Osteoblast (primary cell): Measurements from ENCODE around the gene RPL15. TPM values are rescaled to one million over a fixed set of nuclear protein-coding genes. Genes with fewer than 3 reads are reported as not detected.

Source experiments
- DNase-seq: peaks from one replicate; pipeline ENCODE4 v3.0.0; 2011; ENCODE audit warnings: low spot score, mixed read lengths; ENCODE audit not compliant: insufficient read length; ENCODE audit errors: missing footprints
- H2AFZ ChIP-seq: 2 replicates; pipeline ENCODE4 v1.6.0; 2011; ENCODE audit warnings: mild to moderate bottlenecking, low read length
- H3K27ac ChIP-seq: 2 replicates; pipeline ENCODE4 v1.5.1; 2011; ENCODE audit warnings: mild to moderate bottlenecking, low read depth, low read length, moderate library complexity
- H3K27me3 ChIP-seq: 2 replicates; pipeline ENCODE4 v1.6.0; 2012; ENCODE audit warnings: mild to moderate bottlenecking, control low read depth, inconsistent platforms, low read length, moderate library complexity; ENCODE audit not compliant: insufficient read depth
- H3K36me3 ChIP-seq: 2 replicates; pipeline ENCODE4 v1.5.1; 2011; ENCODE audit warnings: mild to moderate bottlenecking, low read length, control low read depth, moderate library complexity; ENCODE audit not compliant: insufficient read depth
- H3K4me1 ChIP-seq: 2 replicates; pipeline ENCODE4 v1.5.1; 2011; ENCODE audit warnings: mild to moderate bottlenecking, low read length, control low read depth, moderate library complexity; ENCODE audit not compliant: insufficient read depth
- H3K4me2 ChIP-seq: 2 replicates; pipeline ENCODE4 v1.6.0; 2011; ENCODE audit warnings: mild to moderate bottlenecking, low read length; ENCODE audit not compliant: insufficient read depth
- H3K4me3 ChIP-seq: fragments of 200-600 bp; sonication (generic); 3 replicates; pipeline ENCODE4 v1.5.1; 2012; ENCODE audit warnings: mild to moderate bottlenecking, low read length, inconsistent platforms; ENCODE audit not compliant: insufficient read depth
- H3K79me2 ChIP-seq: 2 replicates; pipeline ENCODE4 v1.6.0; 2012; ENCODE audit warnings: mild to moderate bottlenecking, low read length, control low read depth, inconsistent platforms; ENCODE audit not compliant: insufficient read depth
- H3K9me3 ChIP-seq: 2 replicates; pipeline ENCODE4 v1.5.1; 2011; ENCODE audit warnings: low read depth, low read length, control low read depth
- H4K20me1 ChIP-seq: 2 replicates; pipeline ENCODE4 v1.6.0; 2012; ENCODE audit warnings: mild to moderate bottlenecking, low read length, control low read depth; ENCODE audit not compliant: insufficient read depth
- CTCF ChIP-seq: IDR thresholded peaks from 2 replicates; pipeline ENCODE4 v1.5.1; 2011; ENCODE audit warnings: mild to moderate bottlenecking, low read depth, low read length, moderate library complexity; ENCODE audit errors: extremely low read depth
- total RNA-seq: library from RNA; depleted of rRNA; stranded (reverse); fragments of >200 nt; gene quantifications from 2 replicates; pipeline ENCODE4 v1.2.3, GENCODE V29; 2012

RPL15 gene
- total RNA-seq, 1 donor, result 1,871 TPM

GRCh38 chr3:23926246-23926645 lies 9.3 kb downstream of the RPL15 start:
- Histone ChIP-seq H3K27ac (no peak overlapping the region), H3K79me2 (no peaks in the 10 kb centered on the region), H3K4me2 (no peak overlapping the region), H3K4me1 (peaks cover 8% of the 10 kb centered on the region), H4K20me1 (peaks cover under 1% of the 10 kb centered on the region), H3K9me3 (no peaks in the 10 kb centered on the region), H3K36me3 (no peaks in the 10 kb centered on the region), H3K27me3 (no peaks in the 10 kb centered on the region), H2AFZ (no peak overlapping the region), H3K4me3 (no peak overlapping the region)
- TF ChIP-seq CTCF, result no peak
- no peak for DNase-seq

DNA sequence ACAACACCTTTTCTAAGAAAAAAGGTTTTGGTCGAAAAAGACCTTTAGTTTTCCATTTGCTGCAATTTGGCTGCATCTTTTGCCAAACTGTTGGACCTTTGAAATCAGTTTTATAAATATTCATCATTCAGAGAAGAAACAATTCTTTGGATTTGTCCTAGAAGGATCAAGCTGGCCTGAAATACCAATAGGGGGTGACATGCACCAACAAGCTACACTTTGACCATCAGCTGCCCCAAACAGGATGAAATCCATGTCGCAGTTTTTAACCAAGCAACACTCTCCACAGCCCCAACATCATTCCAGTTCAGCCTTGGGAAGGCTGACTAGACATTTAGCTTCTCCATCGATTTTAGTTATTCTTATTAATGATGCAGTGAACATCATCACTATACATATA lies 9.8 kb downstream of the RPL15 start:
- H3K4me3 ChIP-seq, result no peak overlapping the region
- no peaks in the 10 kb centered on the region for H3K27me3 ChIP-seq
- no peaks in the 10 kb centered on the region for H4K20me1 ChIP-seq
- peak; percentile 21 for TF ChIP-seq CTCF
- no peak overlapping the region for H2AFZ ChIP-seq
- no peaks in the 10 kb centered on the region for H3K36me3 ChIP-seq
- H3K9me3 ChIP-seq, result no peaks in the 10 kb centered on the region
- peaks cover 8% of the 10 kb centered on the region for H3K4me1 ChIP-seq
- no peak overlapping the region for H3K27ac ChIP-seq
- no peak overlapping the region for H3K4me2 ChIP-seq
- DNase-seq, result no peak
- no peaks in the 10 kb centered on the region for H3K79me2 ChIP-seq

DNA sequence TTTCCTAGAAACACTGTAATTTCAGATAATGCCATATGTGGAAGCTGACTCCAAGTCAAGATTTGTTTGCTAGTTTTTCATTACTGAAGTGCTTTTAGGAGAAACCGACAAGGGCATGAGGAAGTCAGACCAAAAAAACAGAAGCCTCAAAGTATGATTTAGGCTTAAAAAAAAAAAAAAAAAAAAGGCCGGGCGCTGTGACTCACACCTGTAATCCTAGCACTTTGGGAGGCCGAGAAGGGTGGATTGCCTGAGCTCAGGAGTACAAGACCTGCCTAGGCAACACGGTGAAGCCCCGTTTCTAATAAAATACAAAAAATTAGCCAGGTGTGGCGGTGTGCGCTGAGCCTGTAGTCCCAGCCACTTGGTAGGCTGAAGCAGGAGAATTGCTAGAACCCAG lies 11.6 kb downstream of the RPL15 start:
- no peak for TF ChIP-seq CTCF
- Histone ChIP-seq H3K27me3 (no peaks in the 10 kb centered on the region), H3K27ac (no peak overlapping the region), H3K4me1 (peaks cover 8% of the 10 kb centered on the region), H3K9me3 (no peaks in the 10 kb centered on the region), H3K79me2 (no peaks in the 10 kb centered on the region), H3K4me3 (no peak overlapping the region), H4K20me1 (no peaks in the 10 kb centered on the region), H3K4me2 (no peak overlapping the region), H2AFZ (no peak overlapping the region), H3K36me3 (no peaks in the 10 kb centered on the region)
- DNase-seq, result no peak

GRCh38 chr3:23931597-23931996 lies 14.7 kb downstream of the RPL15 start:
- no peak overlapping the region for H3K4me3 ChIP-seq
- no peak for TF ChIP-seq CTCF
- no peaks in the 10 kb centered on the region for H3K9me3 ChIP-seq

More at GRCh38 chr3:23931597-23931996, 14.7 kb downstream of the RPL15 start:
- H3K27me3 ChIP-seq, result peaks cover 4% of the 10 kb centered on the region
- H4K20me1 ChIP-seq, result no peaks in the 10 kb centered on the region
- H2AFZ ChIP-seq, result no peak overlapping the region
- H3K4me1 ChIP-seq, result no peaks in the 10 kb centered on the region
- H3K27ac ChIP-seq, result no peak overlapping the region
- H3K79me2 ChIP-seq, result no peaks in the 10 kb centered on the region
- H3K36me3 ChIP-seq, result no peaks in the 10 kb centered on the region
- no peak for DNase-seq
- H3K4me2 ChIP-seq, result no peak overlapping the region
